GM23248 (cell line): ENCODE measurements around the gene GGCT.

Experiments
- EZH2 ChIP-seq: fragments of 200-600 bp; sonication (generic); IDR thresholded peaks from 2 replicates; pipeline ENCODE4 v1.6.1; 2018; ENCODE audit warnings: antibody characterized with exemption, mild to moderate bottlenecking; ENCODE audit not compliant: insufficient read depth, poor library complexity, severe bottlenecking
- EZH2phosphoT487 ChIP-seq: fragments of 200-600 bp; sonication (generic); IDR thresholded peaks from 2 replicates; pipeline ENCODE4 v1.6.1; 2018; ENCODE audit warnings: antibody characterized with exemption, moderate library complexity, mild to moderate bottlenecking, low read depth; ENCODE audit not compliant: insufficient read depth

GRCh38 chr7:30533886-30534285 lies 29.3 kb upstream of the GGCT start:
- TF ChIP-seq EZH2phosphoT487 = no peak
- no peak for TF ChIP-seq EZH2
